A549 (cell line): ENCODE results near the gene TXNRD2. TPM values are rescaled to one million over a fixed set of nuclear protein-coding genes. Genes with fewer than 3 reads are reported as not detected.

Source experiments
- CEBPB ChIP-seq, 2 experiments: fragments of >200 bp in 1 of 2; sonication (Bioruptor Twin) in 1 of 2; formaldehyde crosslinking in 1 of 2; IDR thresholded peaks; 2 replicates each; pipeline ENCODE4 v1.6.1; 2012 to 2016
- CHD2 ChIP-seq: fragments of 150-350 bp; IDR thresholded peaks from 2 replicates; pipeline ENCODE4 v1.6.1; 2014; ENCODE audit warnings: low read length; ENCODE audit not compliant: partially characterized antibody
- CHD4 ChIP-seq: fragments of 200-600 bp; sonication (generic); IDR thresholded peaks from 2 replicates; pipeline ENCODE4 v1.6.1; 2016; ENCODE audit warnings: antibody characterized with exemption, mild to moderate bottlenecking, borderline replicate concordance
- EHF ChIP-seq: fragments of 250-450 bp; sonication (Bioruptor Pico); IDR thresholded peaks from 2 replicates; pipeline ENCODE4 v1.5.0; 2020; ENCODE audit warnings: mild to moderate bottlenecking
- FOSB ChIP-seq: fragments of 250-450 bp; sonication (Bioruptor Pico); IDR thresholded peaks from 2 replicates; pipeline ENCODE4 v1.5.0; 2020; ENCODE audit warnings: mild to moderate bottlenecking, moderate library complexity
- FOXS1 ChIP-seq: fragments of 250-450 bp; sonication (Bioruptor Pico); IDR thresholded peaks from 2 replicates; pipeline ENCODE4 v1.5.0; 2020; ENCODE audit warnings: mild to moderate bottlenecking, moderate library complexity
- HOXB13 ChIP-seq: fragments of 250-450 bp; sonication (Bioruptor Pico); IDR thresholded peaks from 2 replicates; pipeline ENCODE4 v1.5.0; 2020; ENCODE audit warnings: low read depth, mild to moderate bottlenecking, moderate library complexity
- JUN ChIP-seq, 2 experiments: fragments of >200 bp; sonication (Bioruptor Twin); formaldehyde crosslinking; IDR thresholded peaks; 2 replicates in 1 of 2; 3 replicates in 1 of 2; pipeline ENCODE4 v1.6.1; 2016 to 2017
- JUNB ChIP-seq: fragments of >200 bp; sonication (Bioruptor Twin); formaldehyde crosslinking; IDR thresholded peaks from 2 replicates; pipeline ENCODE4 v1.6.1; 2016
- KDM1A ChIP-seq: fragments of 200-600 bp; sonication (generic); IDR thresholded peaks from 2 replicates; pipeline ENCODE4 v1.6.1; 2016; ENCODE audit warnings: low read depth, mild to moderate bottlenecking
- MYC ChIP-seq: IDR thresholded peaks from 2 replicates; pipeline ENCODE4 v1.6.1; 2012; ENCODE audit warnings: mild to moderate bottlenecking, inconsistent platforms, low read length, improper control_type of control experiment, borderline replicate concordance
- NPAS2 ChIP-seq: fragments of 250-450 bp; sonication (Bioruptor Pico); IDR thresholded peaks from 2 replicates; pipeline ENCODE4 v1.8.0; 2022; ENCODE audit warnings: mild to moderate bottlenecking, moderate library complexity, borderline replicate concordance
- NR3C1 ChIP-seq: fragments of >200 bp; sonication (Bioruptor Twin); formaldehyde crosslinking; IDR thresholded peaks from 3 replicates; pipeline ENCODE4 v1.6.1; 2017
- PHF8 ChIP-seq: fragments of 200-600 bp; sonication (generic); IDR thresholded peaks from 2 replicates; pipeline ENCODE4 v1.6.1; 2016; ENCODE audit warnings: low read depth, mild to moderate bottlenecking, antibody characterized with exemption, moderate library complexity, borderline replicate concordance
- RARB ChIP-seq: fragments of 250-450 bp; sonication (Bioruptor Pico); IDR thresholded peaks from 2 replicates; pipeline ENCODE4 v1.8.0; 2021; ENCODE audit warnings: mild to moderate bottlenecking, moderate library complexity
- RCOR1 ChIP-seq: fragments of 150-350 bp; IDR thresholded peaks from 2 replicates; pipeline ENCODE4 v1.6.1; 2014; ENCODE audit warnings: antibody characterized with exemption, low read length, low read depth
- RFX5 ChIP-seq: fragments of 450-650 bp; IDR thresholded peaks from 2 replicates; pipeline ENCODE4 v1.7.1; 2014; ENCODE audit warnings: antibody characterized with exemption, mild to moderate bottlenecking, moderate library complexity
- SREBF2 ChIP-seq: fragments of 450-650 bp; IDR thresholded peaks from 2 replicates; pipeline ENCODE4 v1.6.1; 2014; ENCODE audit warnings: mild to moderate bottlenecking, moderate library complexity
- TFCP2L1 ChIP-seq: fragments of 250-450 bp; sonication (Bioruptor Pico); IDR thresholded peaks from 2 replicates; pipeline ENCODE4 v1.5.0; 2021; ENCODE audit warnings: mild to moderate bottlenecking
- ZC3H11A ChIP-seq: fragments of 450-650 bp; IDR thresholded peaks from 2 replicates; pipeline ENCODE4 v1.6.1; 2014; ENCODE audit warnings: antibody characterized with exemption, mild to moderate bottlenecking
- ZSCAN20 ChIP-seq: fragments of 250-450 bp; sonication (Bioruptor Pico); IDR thresholded peaks from 2 replicates; pipeline ENCODE4 v1.8.0; 2022; ENCODE audit warnings: mild to moderate bottlenecking, moderate library complexity
- polyA plus RNA-seq, 4 experiments: library from polyadenylated mRNA; depleted of rRNA in 3 of 4; stranded (reverse); fragments of >200 nt; fragmentation: RNase III in 1 of 4; extraction: RNeasy Plus Mini Kit Qiagen cat#74134 plus additional on column Dnase treatment in 1 of 4; gene quantifications; 2 replicates in 3 of 4; 3 replicates in 1 of 4; pipeline ENCODE4 v1.2.3, GENCODE V29; 2011 to 2017
- TF ChIP-seq, protein P1 (sequence below): IDR thresholded peaks from 2 replicates; pipeline ENCODE4 v1.6.1; 2012
- TF ChIP-seq, protein P2 (sequence below): fragments of 450-650 bp; IDR thresholded peaks from 2 replicates; pipeline ENCODE4 v1.6.1; 2014; ENCODE audit warnings: antibody characterized with exemption
- TF ChIP-seq, protein P3 (sequence below): IDR thresholded peaks from 2 replicates; pipeline ENCODE4 v1.6.1; 2012; ENCODE audit warnings: low read depth, borderline replicate concordance
- TF ChIP-seq, protein P4 (sequence below): fragments of >200 bp; sonication (Bioruptor Twin); formaldehyde crosslinking; IDR thresholded peaks from 3 replicates; pipeline ENCODE4 v1.5.1; 2016
- TF ChIP-seq, protein P5 (sequence below): fragments of 150-350 bp; IDR thresholded peaks from 2 replicates; pipeline ENCODE4 v1.6.1; 2014; ENCODE audit warnings: low read depth, mild to moderate bottlenecking, low read length
- TF ChIP-seq, protein P6 (sequence below): IDR thresholded peaks from 2 replicates; pipeline ENCODE4 v1.6.1; 2012
- TF ChIP-seq, protein P7 (sequence below): fragments of 250-450 bp; sonication (Bioruptor Pico); IDR thresholded peaks from 2 replicates; pipeline ENCODE4 v1.5.0; 2020; ENCODE audit warnings: low read depth, mild to moderate bottlenecking, moderate library complexity
- TF ChIP-seq, protein P8 (sequence below): fragments of >200 bp; sonication (Bioruptor Twin); formaldehyde crosslinking; IDR thresholded peaks from 3 replicates; pipeline ENCODE4 v1.6.1; 2016
- TF ChIP-seq, protein P9 (sequence below): fragments of 200-600 bp; sonication (generic); IDR thresholded peaks from 2 replicates; pipeline ENCODE4 v1.6.1; 2016; ENCODE audit warnings: antibody characterized with exemption, mild to moderate bottlenecking, moderate library complexity

TXNRD2 gene
- polyA plus RNA-seq, 2 of the 4 experiments (the other 2 are of a cell fraction) = 16.3 to 25.6 TPM

DNA sequence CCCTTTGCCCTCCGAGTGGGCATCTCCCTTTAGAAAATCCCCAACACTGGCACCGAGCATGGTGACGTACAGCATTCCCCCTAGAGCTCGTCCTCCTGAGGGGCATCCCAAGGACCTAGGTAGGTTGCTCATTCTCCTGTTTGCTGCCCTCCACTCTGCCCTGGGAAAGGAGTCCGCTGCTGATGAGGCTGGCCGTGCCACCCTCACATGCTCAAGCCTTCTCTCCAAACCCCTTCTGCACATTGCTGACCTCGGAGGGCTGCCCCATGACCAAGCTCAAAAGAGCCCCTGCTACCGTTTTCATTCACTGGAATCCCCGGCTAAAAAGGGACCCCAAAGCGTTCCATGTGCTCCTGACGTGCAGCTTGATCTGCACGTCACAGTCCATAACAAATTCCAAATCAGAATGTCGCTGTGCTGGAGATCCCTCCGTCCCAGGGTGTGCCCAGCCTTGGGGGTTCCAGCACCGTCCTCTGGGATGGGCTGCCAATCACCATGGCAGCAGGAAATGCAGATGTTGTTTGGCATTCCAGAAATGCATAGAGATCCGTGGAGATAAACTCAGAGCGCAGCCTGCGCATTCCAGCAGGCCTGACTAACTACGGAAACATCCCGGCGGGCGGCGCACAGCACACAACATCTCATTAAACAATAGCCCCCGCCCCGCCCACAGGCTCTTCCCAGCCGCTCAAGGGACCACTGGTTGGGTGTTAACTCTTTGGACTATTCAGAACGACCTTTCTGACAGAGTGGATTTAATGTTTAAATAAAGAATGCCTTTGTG is 60.6 kb downstream of the TXNRD2 start (continued):
- TF ChIP-seq, protein P1, sequence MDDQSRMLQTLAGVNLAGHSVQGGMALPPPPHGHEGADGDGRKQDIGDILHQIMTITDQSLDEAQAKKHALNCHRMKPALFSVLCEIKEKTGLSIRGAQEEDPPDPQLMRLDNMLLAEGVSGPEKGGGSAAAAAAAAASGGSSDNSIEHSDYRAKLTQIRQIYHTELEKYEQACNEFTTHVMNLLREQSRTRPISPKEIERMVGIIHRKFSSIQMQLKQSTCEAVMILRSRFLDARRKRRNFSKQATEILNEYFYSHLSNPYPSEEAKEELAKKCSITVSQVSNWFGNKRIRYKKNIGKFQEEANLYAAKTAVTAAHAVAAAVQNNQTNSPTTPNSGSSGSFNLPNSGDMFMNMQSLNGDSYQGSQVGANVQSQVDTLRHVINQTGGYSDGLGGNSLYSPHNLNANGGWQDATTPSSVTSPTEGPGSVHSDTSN = peak; percentile 63; the same call in 1 of the 2 replicates
- TF ChIP-seq KDM1A (no peak), CEBPB (IDR thresholded peaks at IDR 0.05) (no peak), RCOR1 (no peak), MYC (no peak; the same call in 1 of the 2 replicates), SREBF2 (no peak), TFCP2L1 (no peak), EHF (CRISPR knock-in tag) (no peak), JUNB (peak; percentile 39; the same call in 1 of the 2 replicates), RFX5 (no peak), NPAS2 (CRISPR knock-in tag) (no peak), CHD2 (no peak), CHD4 (no peak), PHF8 (no peak), JUN (IDR thresholded peaks at IDR 0.05) (peak in 1 of 2 experiments; percentile 54; a peak in 2 of 5 replicates), FOXS1 (CRISPR knock-in tag) (0 out of 2 replicates have a peak, but pooled peaks have one; percentile 19), ZSCAN20 (CRISPR knock-in tag) (no peak), RARB (CRISPR knock-in tag) (no peak), FOSB (no peak), NR3C1 (no peak), HOXB13 (CRISPR knock-in tag) (0 out of 2 replicates have a peak, but pooled peaks have one; percentile 21), ZC3H11A (no peak)
- TF ChIP-seq, protein P2, sequence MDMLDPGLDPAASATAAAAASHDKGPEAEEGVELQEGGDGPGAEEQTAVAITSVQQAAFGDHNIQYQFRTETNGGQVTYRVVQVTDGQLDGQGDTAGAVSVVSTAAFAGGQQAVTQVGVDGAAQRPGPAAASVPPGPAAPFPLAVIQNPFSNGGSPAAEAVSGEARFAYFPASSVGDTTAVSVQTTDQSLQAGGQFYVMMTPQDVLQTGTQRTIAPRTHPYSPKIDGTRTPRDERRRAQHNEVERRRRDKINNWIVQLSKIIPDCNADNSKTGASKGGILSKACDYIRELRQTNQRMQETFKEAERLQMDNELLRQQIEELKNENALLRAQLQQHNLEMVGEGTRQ = no peak
- TF ChIP-seq, protein P3, sequence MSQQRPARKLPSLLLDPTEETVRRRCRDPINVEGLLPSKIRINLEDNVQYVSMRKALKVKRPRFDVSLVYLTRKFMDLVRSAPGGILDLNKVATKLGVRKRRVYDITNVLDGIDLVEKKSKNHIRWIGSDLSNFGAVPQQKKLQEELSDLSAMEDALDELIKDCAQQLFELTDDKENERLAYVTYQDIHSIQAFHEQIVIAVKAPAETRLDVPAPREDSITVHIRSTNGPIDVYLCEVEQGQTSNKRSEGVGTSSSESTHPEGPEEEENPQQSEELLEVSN = peak; percentile 25; the same call in 1 of the 2 replicates
- TF ChIP-seq, protein P4, sequence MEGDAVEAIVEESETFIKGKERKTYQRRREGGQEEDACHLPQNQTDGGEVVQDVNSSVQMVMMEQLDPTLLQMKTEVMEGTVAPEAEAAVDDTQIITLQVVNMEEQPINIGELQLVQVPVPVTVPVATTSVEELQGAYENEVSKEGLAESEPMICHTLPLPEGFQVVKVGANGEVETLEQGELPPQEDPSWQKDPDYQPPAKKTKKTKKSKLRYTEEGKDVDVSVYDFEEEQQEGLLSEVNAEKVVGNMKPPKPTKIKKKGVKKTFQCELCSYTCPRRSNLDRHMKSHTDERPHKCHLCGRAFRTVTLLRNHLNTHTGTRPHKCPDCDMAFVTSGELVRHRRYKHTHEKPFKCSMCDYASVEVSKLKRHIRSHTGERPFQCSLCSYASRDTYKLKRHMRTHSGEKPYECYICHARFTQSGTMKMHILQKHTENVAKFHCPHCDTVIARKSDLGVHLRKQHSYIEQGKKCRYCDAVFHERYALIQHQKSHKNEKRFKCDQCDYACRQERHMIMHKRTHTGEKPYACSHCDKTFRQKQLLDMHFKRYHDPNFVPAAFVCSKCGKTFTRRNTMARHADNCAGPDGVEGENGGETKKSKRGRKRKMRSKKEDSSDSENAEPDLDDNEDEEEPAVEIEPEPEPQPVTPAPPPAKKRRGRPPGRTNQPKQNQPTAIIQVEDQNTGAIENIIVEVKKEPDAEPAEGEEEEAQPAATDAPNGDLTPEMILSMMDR = no peak
- TF ChIP-seq, protein P5, sequence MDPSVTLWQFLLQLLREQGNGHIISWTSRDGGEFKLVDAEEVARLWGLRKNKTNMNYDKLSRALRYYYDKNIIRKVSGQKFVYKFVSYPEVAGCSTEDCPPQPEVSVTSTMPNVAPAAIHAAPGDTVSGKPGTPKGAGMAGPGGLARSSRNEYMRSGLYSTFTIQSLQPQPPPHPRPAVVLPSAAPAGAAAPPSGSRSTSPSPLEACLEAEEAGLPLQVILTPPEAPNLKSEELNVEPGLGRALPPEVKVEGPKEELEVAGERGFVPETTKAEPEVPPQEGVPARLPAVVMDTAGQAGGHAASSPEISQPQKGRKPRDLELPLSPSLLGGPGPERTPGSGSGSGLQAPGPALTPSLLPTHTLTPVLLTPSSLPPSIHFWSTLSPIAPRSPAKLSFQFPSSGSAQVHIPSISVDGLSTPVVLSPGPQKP = no peak
- TF ChIP-seq, protein P6, sequence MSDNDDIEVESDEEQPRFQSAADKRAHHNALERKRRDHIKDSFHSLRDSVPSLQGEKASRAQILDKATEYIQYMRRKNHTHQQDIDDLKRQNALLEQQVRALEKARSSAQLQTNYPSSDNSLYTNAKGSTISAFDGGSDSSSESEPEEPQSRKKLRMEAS = peak; percentile 73; the same call in 1 of the 2 replicates
- TF ChIP-seq, protein P7, sequence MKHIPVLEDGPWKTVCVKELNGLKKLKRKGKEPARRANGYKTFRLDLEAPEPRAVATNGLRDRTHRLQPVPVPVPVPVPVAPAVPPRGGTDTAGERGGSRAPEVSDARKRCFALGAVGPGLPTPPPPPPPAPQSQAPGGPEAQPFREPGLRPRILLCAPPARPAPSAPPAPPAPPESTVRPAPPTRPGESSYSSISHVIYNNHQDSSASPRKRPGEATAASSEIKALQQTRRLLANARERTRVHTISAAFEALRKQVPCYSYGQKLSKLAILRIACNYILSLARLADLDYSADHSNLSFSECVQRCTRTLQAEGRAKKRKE (CRISPR knock-in tag) = no peak
- TF ChIP-seq, protein P8, sequence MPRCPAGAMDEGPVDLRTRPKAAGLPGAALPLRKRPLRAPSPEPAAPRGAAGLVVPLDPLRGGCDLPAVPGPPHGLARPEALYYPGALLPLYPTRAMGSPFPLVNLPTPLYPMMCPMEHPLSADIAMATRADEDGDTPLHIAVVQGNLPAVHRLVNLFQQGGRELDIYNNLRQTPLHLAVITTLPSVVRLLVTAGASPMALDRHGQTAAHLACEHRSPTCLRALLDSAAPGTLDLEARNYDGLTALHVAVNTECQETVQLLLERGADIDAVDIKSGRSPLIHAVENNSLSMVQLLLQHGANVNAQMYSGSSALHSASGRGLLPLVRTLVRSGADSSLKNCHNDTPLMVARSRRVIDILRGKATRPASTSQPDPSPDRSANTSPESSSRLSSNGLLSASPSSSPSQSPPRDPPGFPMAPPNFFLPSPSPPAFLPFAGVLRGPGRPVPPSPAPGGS = no peak
- TF ChIP-seq, protein P9, sequence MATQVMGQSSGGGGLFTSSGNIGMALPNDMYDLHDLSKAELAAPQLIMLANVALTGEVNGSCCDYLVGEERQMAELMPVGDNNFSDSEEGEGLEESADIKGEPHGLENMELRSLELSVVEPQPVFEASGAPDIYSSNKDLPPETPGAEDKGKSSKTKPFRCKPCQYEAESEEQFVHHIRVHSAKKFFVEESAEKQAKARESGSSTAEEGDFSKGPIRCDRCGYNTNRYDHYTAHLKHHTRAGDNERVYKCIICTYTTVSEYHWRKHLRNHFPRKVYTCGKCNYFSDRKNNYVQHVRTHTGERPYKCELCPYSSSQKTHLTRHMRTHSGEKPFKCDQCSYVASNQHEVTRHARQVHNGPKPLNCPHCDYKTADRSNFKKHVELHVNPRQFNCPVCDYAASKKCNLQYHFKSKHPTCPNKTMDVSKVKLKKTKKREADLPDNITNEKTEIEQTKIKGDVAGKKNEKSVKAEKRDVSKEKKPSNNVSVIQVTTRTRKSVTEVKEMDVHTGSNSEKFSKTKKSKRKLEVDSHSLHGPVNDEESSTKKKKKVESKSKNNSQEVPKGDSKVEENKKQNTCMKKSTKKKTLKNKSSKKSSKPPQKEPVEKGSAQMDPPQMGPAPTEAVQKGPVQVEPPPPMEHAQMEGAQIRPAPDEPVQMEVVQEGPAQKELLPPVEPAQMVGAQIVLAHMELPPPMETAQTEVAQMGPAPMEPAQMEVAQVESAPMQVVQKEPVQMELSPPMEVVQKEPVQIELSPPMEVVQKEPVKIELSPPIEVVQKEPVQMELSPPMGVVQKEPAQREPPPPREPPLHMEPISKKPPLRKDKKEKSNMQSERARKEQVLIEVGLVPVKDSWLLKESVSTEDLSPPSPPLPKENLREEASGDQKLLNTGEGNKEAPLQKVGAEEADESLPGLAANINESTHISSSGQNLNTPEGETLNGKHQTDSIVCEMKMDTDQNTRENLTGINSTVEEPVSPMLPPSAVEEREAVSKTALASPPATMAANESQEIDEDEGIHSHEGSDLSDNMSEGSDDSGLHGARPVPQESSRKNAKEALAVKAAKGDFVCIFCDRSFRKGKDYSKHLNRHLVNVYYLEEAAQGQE = no peak
